NB4 (cell line): ENCODE data around the gene SMIM36.

Experiments used
- DNase-seq: peaks from one replicate; pipeline ENCODE4 v3.0.0; 2010; ENCODE audit warnings: low read depth
- H3K4me3 ChIP-seq: one replicate; pipeline ENCODE4 v1.5.1; 2011; ENCODE audit warnings: mild to moderate bottlenecking, low read depth, low read length, moderate library complexity
- CTCF ChIP-seq: IDR thresholded peaks from one replicate; pipeline ENCODE4 v1.5.1; 2012; ENCODE audit warnings: low read depth, low read length
- MAX ChIP-seq: IDR thresholded peaks from 2 replicates; pipeline ENCODE4 v1.6.1; 2011; ENCODE audit warnings: low read depth, low read length
- MYC ChIP-seq: IDR thresholded peaks from 2 replicates; pipeline ENCODE4 v1.6.1; 2011; ENCODE audit warnings: low read depth, low read length
- POLR2A ChIP-seq: IDR thresholded peaks from 2 replicates; pipeline ENCODE4 v1.6.1; 2011; ENCODE audit warnings: mild to moderate bottlenecking; ENCODE audit not compliant: insufficient read length; ENCODE audit errors: extremely low read depth

The SMIM36 gene

GRCh38 chr17:55418369-55419268, 92.6 kb downstream of the SMIM36 start:
- no peak for DNase-seq
- TF ChIP-seq MYC (no peak), CTCF (no peak), MAX (no peak), POLR2A (no peak)
- no peak overlapping the region for H3K4me3 ChIP-seq

- TF ChIP-seq POLR2A (no peak), CTCF (no peak), MYC (no peak), MAX (no peak)
- no peak for DNase-seq
- no peak overlapping the region for H3K4me3 ChIP-seq
Observed at GRCh38 chr17:55417411-55418268, 93.6 kb downstream of the SMIM36 start.

- no peak for TF ChIP-seq CTCF
- TF ChIP-seq MAX: no peak
- TF ChIP-seq POLR2A: no peak
- TF ChIP-seq MYC: no peak
- peak; percentile 20 for DNase-seq
- H3K4me3 ChIP-seq: no peak overlapping the region
Observed at GRCh38 chr17:55416470-55417052, 94.7 kb downstream of the SMIM36 start.

GRCh38 chr17:55416000-55416399, 95.3 kb downstream of the SMIM36 start:
- H3K4me3 ChIP-seq: no peak overlapping the region
- no peak for DNase-seq
- TF ChIP-seq MYC (no peak), POLR2A (no peak)

GRCh38 chr17:55414983-55415382, 96.3 kb downstream of the SMIM36 start:
- TF ChIP-seq POLR2A (no peak), CTCF (no peak), MYC (no peak), MAX (no peak)
- no peak for DNase-seq
- H3K4me3 ChIP-seq: no peak overlapping the region
